Spleen (tissue), 11 donors: ENCODE measurements around the gene NXN. TPM values are rescaled to one million over a fixed set of nuclear protein-coding genes. Genes with fewer than 3 reads are reported as not detected.
"Not testable (repeated sequence)": the region's sequence is repeated elsewhere in the genome, so short reads cannot be mapped to it uniquely, and the experiment has no call there.

Experiments used
- DNase-seq: peaks from one replicate; pipeline ENCODE4 v3.0.0-alpha.2; 2020
- H3K27ac ChIP-seq, 8 donors: fragments of 200-600 bp; sonication (generic) in 7 of 8; 1 replicate in 4 of 8; 2 replicates in 4 of 8; pipeline versions ENCODE4 v1.5.0 to v1.8.0; 2016 to 2021; ENCODE audit warnings: inconsistent platforms in 4 of 8, mild to moderate bottlenecking in 4 of 8, moderate library complexity in 1 of 8
- H3K27me3 ChIP-seq, 7 donors: fragments of 200-600 bp; sonication (generic) in 6 of 7; replicated peaks in 1 of 7; 1 replicate in 4 of 7; 2 replicates in 3 of 7; pipeline versions ENCODE4 v1.5.0 to v1.8.0; 2016 to 2021; ENCODE audit warnings: inconsistent platforms in 3 of 7, mild to moderate bottlenecking in 1 of 7
- H3K36me3 ChIP-seq, 6 donors: fragments of 200-600 bp; sonication (generic) in 5 of 6; 1 replicate in 4 of 6; 2 replicates in 2 of 6; pipeline versions ENCODE4 v1.5.0 to v1.8.0; 2016 to 2021; ENCODE audit warnings: inconsistent platforms in 2 of 6
- H3K4me1 ChIP-seq, 6 donors: fragments of 200-600 bp; sonication (generic) in 5 of 6; 1 replicate in 3 of 6; 2 replicates in 3 of 6; pipeline versions ENCODE4 v1.5.0 to v1.8.0; 2016 to 2021; ENCODE audit warnings: inconsistent platforms in 3 of 6
- H3K4me3 ChIP-seq, 8 donors: fragments of 200-600 bp; sonication (generic) in 7 of 8; 1 replicate in 4 of 8; 2 replicates in 4 of 8; pipeline versions ENCODE4 v1.5.0 to v1.8.0; 2016 to 2021; ENCODE audit warnings: inconsistent platforms in 4 of 8, mild to moderate bottlenecking in 4 of 8, moderate library complexity in 2 of 8
- H3K9me3 ChIP-seq, 8 donors: fragments of 200-600 bp; sonication (generic) in 7 of 8; 1 replicate in 4 of 8; 2 replicates in 4 of 8; pipeline versions ENCODE4 v1.5.0 to v1.8.0; 2016 to 2021; ENCODE audit warnings: inconsistent platforms in 4 of 8
- CTCF ChIP-seq, 11 experiments: fragments of 200-600 bp in 7 of 11; fragments of 450-650 bp in 4 of 11; sonication (generic) in 4 of 11; IDR thresholded peaks in 8 of 11; conservative IDR thresholded peaks in 3 of 11; 1 replicate in 7 of 11; 2 replicates in 4 of 11; pipeline versions ENCODE4 v1.4.0 to v1.8.0; 2016 to 2021; ENCODE audit warnings: antibody characterized with exemption in 11 of 11, inconsistent platforms in 4 of 11, mild to moderate bottlenecking in 1 of 11
- POLR2A ChIP-seq, 3 donors: fragments of 450-650 bp; IDR thresholded peaks; one replicate each; pipeline ENCODE4 v1.5.1; 2017; ENCODE audit warnings: antibody characterized with exemption in 3 of 3, mild to moderate bottlenecking in 1 of 3
- POLR2AphosphoS5 ChIP-seq, 3 donors: sonication (generic); formaldehyde crosslinking; IDR thresholded peaks; one replicate each; pipeline ENCODE4 v1.5.1; 2017; ENCODE audit warnings: antibody characterized with exemption in 3 of 3
- WGBS, 5 donors: extraction: QIAGEN DNeasy Blood & Tissue Kit in 3 of 5; methylation state at CpG; one replicate each; pipeline versions ENCODE4 v1.1.5 to v1.1.7; 2013 to 2018; 5-methylcytosine and 5-hydroxymethylcytosine counted together
- intact Hi-C: fragments of 100-400 bp; cut with DNase I; formaldehyde crosslinking; loops from one replicate; pipeline ENCODE4 v1.15.0; 2023; ENCODE audit warnings: low total_unique reads
- microRNA-seq, 3 donors: library from miRNA; unstranded; fragments of <30 nt; microRNA quantifications; one replicate each; pipeline versions ENCODE4 to v1.1.0, GENCODE V29; 2019 to 2020
- polyA plus RNA-seq, 3 donors: library from polyadenylated mRNA; stranded (reverse); fragments of 200-250 nt; gene quantifications; one replicate each; pipeline ENCODE4 v1.2.1, GENCODE V29; 2013
- small RNA-seq, 4 donors: library from RNA; depleted of rRNA; stranded (forward); fragments of <200 nt; gene quantifications; one replicate each; pipeline ENCODE3, GENCODE V24; 2016
- total RNA-seq, 7 donors: library from RNA; depleted of rRNA in 3 of 7; stranded (reverse); fragments of >200 nt in 3 of 7; fragmentation: NEBNext Ultra II Directional in 4 of 7; extraction: Animal tissue kit (Norgen Biotek cat#: 25700) in 4 of 7; gene quantifications; one replicate each; pipeline versions ENCODE4 v1.1.0 to v1.2.1, GENCODE V29; 2016 to 2021
- donor health status: healthy with polysubstance abuse.
- donor health status: DM: no; HTN: no; CAD: no; lungs with moderate emphysema.
- donor health status: DM: no; HTN: no; CAD: no.
- donor health status: Bipolar disorder and iron deficiency.
- donor health status: healthy.
- donor health status: DM: no; HTN: no; CAD: no.
- donor health status: DM: yes; HTN: yes; CAD: no.

Gene NXN
- total and polyA plus RNA-seq, 10 donors, result 3.9 to 21.4 (median 10.3) TPM

GRCh38 chr17:750431-751037 lies 229.0 kb downstream of the NXN start:
- peak; percentile 42 for DNase-seq
- TF ChIP-seq POLR2AphosphoS5 (IDR thresholded peaks at IDR 0.05), result no peak
- TF ChIP-seq POLR2A (IDR thresholded peaks at IDR 0.05), result no peak
- no peak for TF ChIP-seq CTCF (IDR thresholded peaks at IDR 0.05 in 8 of 11, conservative IDR thresholded peaks at IDR 0.05 in 3 of 11)
- Histone ChIP-seq H3K4me1 (peaks cover 11 to 31% (median 24%) of the 10 kb centered on the region in 6 donors), H3K27ac (no peak overlapping the region), H3K4me3 (peak overlapping the region in 4 of 8 donors; percentile 83 to 97 (median 92)), H3K9me3 (no peaks in the 10 kb centered on the region), H3K27me3 (no peaks in the 10 kb centered on the region), H3K36me3 (peaks cover 0 to 30% (median 25%) of the 10 kb centered on the region in 6 donors)
- intact Hi-C loops, result no loop called here
- WGBS, 5 donors, result 72 to 86% (median 81%) methylated on average over 8 of the region's 8 CpGs

DNA sequence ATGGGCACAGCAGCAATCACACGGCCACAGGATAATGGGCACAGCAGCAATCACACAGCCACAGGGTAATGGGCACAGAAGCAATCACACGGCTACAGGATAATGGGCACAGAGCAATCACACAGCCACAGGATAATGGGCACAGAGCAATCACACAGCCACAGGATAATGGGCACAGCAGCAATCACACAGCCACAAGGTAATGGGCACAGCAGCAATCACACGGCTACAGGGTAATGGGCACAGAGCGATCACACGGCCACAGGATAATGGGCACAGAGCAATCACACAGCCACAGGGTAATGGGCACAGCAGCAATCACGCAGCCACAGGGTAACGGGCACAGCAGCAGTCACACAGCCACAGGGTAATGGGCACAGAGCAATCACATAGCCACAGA lies 230.2 kb downstream of the NXN start:
- intact Hi-C loops, H3K9me3 ChIP-seq, H3K4me3 ChIP-seq, H3K27me3 ChIP-seq, H3K27ac ChIP-seq: not testable (repeated sequence)
- H3K4me1 ChIP-seq, result peaks cover 11 to 31% (median 24%) of the 10 kb centered on the region in 6 donors
- peak; percentile 8 for DNase-seq
- peaks cover 0 to 41% (median 36%) of the 10 kb centered on the region in 6 donors for H3K36me3 ChIP-seq
- 79 to 90% (median 85%) methylated on average over 6 to 7 of the region's 7 CpGs for WGBS, 5 donors

Small RNAs within 50 kb of the gene (microRNA-seq; reads per million reads assigned to microRNA genes)
- 0 to 1.1 (median 0.35) reads per million in 3 donors for gene MIR3183

Small RNAs within 50 kb of the gene (small RNA-seq; reads per million reads assigned to genes)
- 0 reads per million in 4 donors for gene MIR3183

Other genes with a start within 250 kb of the NXN start
- 1 to 10 TPM; 3.1 to 5.8 (median 4.5) TPM for gene TLCD3A, start 247.2 kb downstream of the NXN start, total RNA-seq
- 1 to 10 TPM in 2 of 3 donors, under 1 TPM in 1; 0.96 to 1.6 (median 1.2) TPM for gene TLCD3A, start 247.2 kb downstream of the NXN start, polyA plus RNA-seq
- 10 to 100 TPM; 17.3 to 24.9 (median 19.9) TPM for gene GEMIN4, start 227.5 kb downstream of the NXN start, total RNA-seq
- 10 to 100 TPM in 1 of 3 donors, 1 to 10 TPM in 2; 5.7 to 11.4 (median 8.9) TPM for gene GEMIN4, start 227.5 kb downstream of the NXN start, polyA plus RNA-seq
- gene GLOD4, start 197.5 kb downstream of the NXN start, total RNA-seq, result 10 to 100 TPM; 38.6 to 69.7 (median 54.4) TPM
- 10 to 100 TPM; 41.9 to 54.6 (median 43.3) TPM for gene GLOD4, start 197.5 kb downstream of the NXN start, polyA plus RNA-seq
- gene MRM3, start 197.4 kb downstream of the NXN start, total RNA-seq, result 10 to 100 TPM; 14.0 to 23.1 (median 17.5) TPM
- gene MRM3, start 197.4 kb downstream of the NXN start, polyA plus RNA-seq, result 10 to 100 TPM; 13.5 to 16.9 (median 15.1) TPM
- 10 to 100 TPM in 6 of 7 donors, 1 to 10 TPM in 1; 9.7 to 14.3 (median 11.2) TPM for gene TIMM22, start 17.4 kb upstream of the NXN start, total RNA-seq
- gene TIMM22, start 17.4 kb upstream of the NXN start, polyA plus RNA-seq, result 1 to 10 TPM; 5.1 to 8.8 (median 7.0) TPM
- 100 to 1,000 TPM; 113 to 183 (median 136) TPM for gene ABR, start 200.2 kb upstream of the NXN start, total RNA-seq
- gene ABR, start 200.2 kb upstream of the NXN start, polyA plus RNA-seq, result 10 to 100 TPM; 18.5 to 50.1 (median 22.2) TPM